ENCODE measurements around the gene CNTNAP2.

The CNTNAP2 gene

GRCh38 chr7:147062897-147063296 is 946.3 kb downstream of the CNTNAP2 start:
- TF ChIP-seq BCL11A (tag by site-specific recombination; IDR thresholded peaks at IDR 0.05; ENCODE audit: low read depth) (no peak), SETDB1 (IDR thresholded peaks at IDR 0.05; ENCODE audit: insufficient read length, low read length) (no peak), ZNF610 (tag by site-specific recombination; IDR thresholded peaks at IDR 0.05; ENCODE audit: borderline replicate concordance) (no peak)
- TF ChIP-seq, protein P1, sequence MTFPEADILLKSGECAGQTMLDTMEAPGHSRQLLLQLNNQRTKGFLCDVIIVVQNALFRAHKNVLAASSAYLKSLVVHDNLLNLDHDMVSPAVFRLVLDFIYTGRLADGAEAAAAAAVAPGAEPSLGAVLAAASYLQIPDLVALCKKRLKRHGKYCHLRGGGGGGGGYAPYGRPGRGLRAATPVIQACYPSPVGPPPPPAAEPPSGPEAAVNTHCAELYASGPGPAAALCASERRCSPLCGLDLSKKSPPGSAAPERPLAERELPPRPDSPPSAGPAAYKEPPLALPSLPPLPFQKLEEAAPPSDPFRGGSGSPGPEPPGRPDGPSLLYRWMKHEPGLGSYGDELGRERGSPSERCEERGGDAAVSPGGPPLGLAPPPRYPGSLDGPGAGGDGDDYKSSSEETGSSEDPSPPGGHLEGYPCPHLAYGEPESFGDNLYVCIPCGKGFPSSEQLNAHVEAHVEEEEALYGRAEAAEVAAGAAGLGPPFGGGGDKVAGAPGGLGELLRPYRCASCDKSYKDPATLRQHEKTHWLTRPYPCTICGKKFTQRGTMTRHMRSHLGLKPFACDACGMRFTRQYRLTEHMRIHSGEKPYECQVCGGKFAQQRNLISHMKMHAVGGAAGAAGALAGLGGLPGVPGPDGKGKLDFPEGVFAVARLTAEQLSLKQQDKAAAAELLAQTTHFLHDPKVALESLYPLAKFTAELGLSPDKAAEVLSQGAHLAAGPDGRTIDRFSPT (tag by site-specific recombination; IDR thresholded peaks at IDR 0.05): no peak
- no peaks in the 10 kb centered on the region for H3K4me1 ChIP-seq (ENCODE audit: control insufficient read depth, insufficient read depth, low read length)
- no peak overlapping the region for H3K27ac ChIP-seq (ENCODE audit: extremely low read depth, low read depth, low read length)
- ChIA-PET POLR2A (no interaction called here), CTCF (no interaction called here)
- H3K4me3 ChIP-seq (ENCODE audit: low read depth, low read length): no peak overlapping the region
- no peaks in the 10 kb centered on the region for H3K9me3 ChIP-seq (ENCODE audit: control insufficient read depth, insufficient read depth, low read depth, low read length)
- no peaks in the 10 kb centered on the region for H3K36me3 ChIP-seq (ENCODE audit: control insufficient read depth in 2 of 2, insufficient read depth in 1 of 2, low read length in 2 of 2)

- CTCF ChIA-PET: no interaction called here
- no peaks in the 10 kb centered on the region for H3K9me3 ChIP-seq (ENCODE audit: control insufficient read depth, insufficient read depth, low read depth, low read length)
- POLR2A ChIA-PET: no interaction called here
Observed at GRCh38 chr7:147068842-147069241, 952.2 kb downstream of the CNTNAP2 start.

GRCh38 chr7:147069771-147070170 is 953.2 kb downstream of the CNTNAP2 start:
- H3K36me3 ChIP-seq (ENCODE audit: control insufficient read depth in 2 of 2, insufficient read depth in 1 of 2, low read length in 2 of 2): no peaks in the 10 kb centered on the region
- ChIA-PET POLR2A (no interaction called here), CTCF (no interaction called here)
- H3K9me3 ChIP-seq (ENCODE audit: control insufficient read depth, insufficient read depth, low read depth, low read length): no peaks in the 10 kb centered on the region
- no peak overlapping the region for H3K4me3 ChIP-seq (ENCODE audit: low read depth, low read length)
- no peak overlapping the region for H3K27ac ChIP-seq (ENCODE audit: extremely low read depth, low read depth, low read length)
- no peaks in the 10 kb centered on the region for H3K4me1 ChIP-seq (ENCODE audit: control insufficient read depth, insufficient read depth, low read length)
- no peak for TF ChIP-seq ZNF302 (tag by site-specific recombination; IDR thresholded peaks at IDR 0.05; ENCODE audit: low read depth)
- no peak for TF ChIP-seq GLI2 (tag by site-specific recombination; IDR thresholded peaks at IDR 0.05; ENCODE audit: borderline replicate concordance, low read depth)
- no peak for TF ChIP-seq ZNF350 (tag by site-specific recombination; IDR thresholded peaks at IDR 0.05)
- TF ChIP-seq ZNF184 (tag by site-specific recombination; IDR thresholded peaks at IDR 0.05): no peak
- no peak for TF ChIP-seq ZNF354C (tag by site-specific recombination; IDR thresholded peaks at IDR 0.05; ENCODE audit: borderline replicate concordance, low read depth)
- no peak for TF ChIP-seq ZNF596 (tag by site-specific recombination; IDR thresholded peaks at IDR 0.05)
- no peak for TF ChIP-seq KLF1 (tag by site-specific recombination; IDR thresholded peaks at IDR 0.05)
- no peak for TF ChIP-seq MZF1 (tag by site-specific recombination; IDR thresholded peaks at IDR 0.05; ENCODE audit: borderline replicate concordance)
- TF ChIP-seq EGR2 (tag by site-specific recombination; IDR thresholded peaks at IDR 0.05; ENCODE audit: low read depth): no peak
- TF ChIP-seq ZNF202 (tag by site-specific recombination; IDR thresholded peaks at IDR 0.05; ENCODE audit: borderline replicate concordance): no peak
- TF ChIP-seq ZSCAN30 (tag by site-specific recombination; IDR thresholded peaks at IDR 0.05): no peak
- no peak for TF ChIP-seq ZNF416 (tag by site-specific recombination; IDR thresholded peaks at IDR 0.05)
- TF ChIP-seq TCF7L2 (IDR thresholded peaks at IDR 0.05; ENCODE audit: borderline replicate concordance, low read depth, low read length): no peak

More at GRCh38 chr7:147068842-147069241, 952.2 kb downstream of the CNTNAP2 start:
- H3K27ac ChIP-seq (ENCODE audit: extremely low read depth, low read depth, low read length): no peak overlapping the region
- H3K4me1 ChIP-seq (ENCODE audit: control insufficient read depth, insufficient read depth, low read length): no peaks in the 10 kb centered on the region
- H3K4me3 ChIP-seq (ENCODE audit: low read depth, low read length): no peak overlapping the region
- no peaks in the 10 kb centered on the region for H3K36me3 ChIP-seq (ENCODE audit: control insufficient read depth in 2 of 2, insufficient read depth in 1 of 2, low read length in 2 of 2)
- no peak for TF ChIP-seq ZSCAN16 (tag by site-specific recombination; IDR thresholded peaks at IDR 0.05)

- ChIA-PET POLR2A (no interaction called here), CTCF (interaction anchor here (0.7 to 0.9 kb wide), 2 partner anchors 9 to 342 kb away, joined by 6 to 8 read pairs; no protein-coding TSS in a partner anchor)
- no peak overlapping the region for H3K27ac ChIP-seq (ENCODE audit: extremely low read depth, low read depth, low read length)
- H3K4me3 ChIP-seq (ENCODE audit: low read depth, low read length): no peak overlapping the region
- no peaks in the 10 kb centered on the region for H3K36me3 ChIP-seq (ENCODE audit: control insufficient read depth in 2 of 2, insufficient read depth in 1 of 2, low read length in 2 of 2)
- H3K4me1 ChIP-seq (ENCODE audit: control insufficient read depth, insufficient read depth, low read length): no peaks in the 10 kb centered on the region
- no peaks in the 10 kb centered on the region for H3K9me3 ChIP-seq (ENCODE audit: control insufficient read depth, insufficient read depth, low read depth, low read length)
- TF ChIP-seq ZNF37A (tag by site-specific recombination; IDR thresholded peaks at IDR 0.05): no peak
Observed at GRCh38 chr7:147070886-147071285, 954.3 kb downstream of the CNTNAP2 start.
